ENCODE results near the gene DNAAF8.

DNAAF8 gene

DNA sequence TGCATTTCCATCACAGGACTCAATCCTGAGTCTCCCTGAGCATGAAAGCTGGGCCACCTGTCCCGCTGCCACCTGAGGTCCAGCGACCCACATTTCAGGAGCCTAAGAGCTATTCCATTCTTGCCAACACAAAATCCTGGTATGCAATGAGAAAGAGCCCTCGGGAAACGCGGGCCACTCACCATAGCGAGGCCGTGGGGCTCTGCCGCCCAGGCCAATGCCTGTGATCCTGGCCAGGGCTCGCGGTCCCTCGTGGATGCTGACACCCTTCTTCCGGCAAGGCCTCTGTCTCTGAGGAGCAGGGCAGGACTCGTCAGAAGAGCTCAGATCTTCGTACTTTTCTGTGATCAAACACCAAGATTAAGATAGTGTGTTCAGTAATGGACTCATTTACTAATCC, 29.4 kb upstream of the DNAAF8 start:
- CTCF ChIA-PET, result no interaction called here
- DNase-seq (ENCODE audit: extremely low spot score), result no peak
- TF ChIP-seq LEF1 (IDR thresholded peaks at IDR 0.05; ENCODE audit: borderline replicate concordance) (no peak), SP1 (IDR thresholded peaks at IDR 0.05) (no peak), BHLHE40 (IDR thresholded peaks at IDR 0.05; ENCODE audit: borderline replicate concordance) (no peak), ZNF384 (IDR thresholded peaks at IDR 0.05) (no peak), L3MBTL2 (conservative IDR thresholded peaks at IDR 0.05) (no peak), NFRKB (IDR thresholded peaks at IDR 0.05) (no peak), ARNT (IDR thresholded peaks at IDR 0.05) (no peak), FOXK2 (IDR thresholded peaks at IDR 0.05) (no peak), TARDBP (IDR thresholded peaks at IDR 0.05) (no peak), CTBP1 (IDR thresholded peaks at IDR 0.05; ENCODE audit: borderline replicate concordance) (no peak), FOXA1 (IDR thresholded peaks at IDR 0.05) (no peak), SUZ12 (IDR thresholded peaks at IDR 0.05) (no peak)
- POLR2A ChIA-PET, result no interaction called here

DNA sequence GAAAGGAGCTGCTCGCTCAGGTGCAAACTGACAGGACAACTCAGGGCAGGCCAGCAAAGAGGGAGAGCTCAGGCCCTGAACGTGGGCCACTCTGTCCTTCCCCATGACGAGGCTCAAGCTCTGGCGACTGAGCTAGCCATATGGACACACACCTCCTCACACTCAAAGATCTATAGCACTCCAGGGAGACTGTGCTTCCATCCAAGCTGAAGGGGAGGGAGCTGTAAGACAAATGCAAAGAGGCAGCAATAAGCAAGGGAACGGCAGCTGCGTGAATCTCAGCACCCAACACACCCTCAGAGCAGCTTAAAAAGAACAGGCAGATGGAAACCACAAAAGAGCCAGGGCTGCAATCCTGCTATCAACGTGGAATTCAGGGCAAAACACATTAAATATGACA, 27.5 kb upstream of the DNAAF8 start:
- CTCF ChIA-PET, result interaction anchor here (0.9 kb wide), 1 partner anchor 24 kb away, joined by 3 read pairs; no protein-coding TSS in a partner anchor
- TF ChIP-seq BHLHE40 (IDR thresholded peaks at IDR 0.05; ENCODE audit: borderline replicate concordance) (no peak), HDGF (IDR thresholded peaks at IDR 0.05; ENCODE audit: borderline replicate concordance) (no peak), L3MBTL2 (conservative IDR thresholded peaks at IDR 0.05) (no peak), CTBP1 (IDR thresholded peaks at IDR 0.05; ENCODE audit: borderline replicate concordance) (no peak), ELF4 (IDR thresholded peaks at IDR 0.05) (no peak), FOXA1 (IDR thresholded peaks at IDR 0.05) (no peak)
- TF ChIP-seq, protein P1, sequence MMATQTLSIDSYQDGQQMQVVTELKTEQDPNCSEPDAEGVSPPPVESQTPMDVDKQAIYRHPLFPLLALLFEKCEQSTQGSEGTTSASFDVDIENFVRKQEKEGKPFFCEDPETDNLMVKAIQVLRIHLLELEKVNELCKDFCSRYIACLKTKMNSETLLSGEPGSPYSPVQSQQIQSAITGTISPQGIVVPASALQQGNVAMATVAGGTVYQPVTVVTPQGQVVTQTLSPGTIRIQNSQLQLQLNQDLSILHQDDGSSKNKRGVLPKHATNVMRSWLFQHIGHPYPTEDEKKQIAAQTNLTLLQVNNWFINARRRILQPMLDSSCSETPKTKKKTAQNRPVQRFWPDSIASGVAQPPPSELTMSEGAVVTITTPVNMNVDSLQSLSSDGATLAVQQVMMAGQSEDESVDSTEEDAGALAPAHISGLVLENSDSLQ (IDR thresholded peaks at IDR 0.05), result no peak
- POLR2A ChIA-PET, result no interaction called here
- DNase-seq (ENCODE audit: extremely low spot score), result no peak

DNA sequence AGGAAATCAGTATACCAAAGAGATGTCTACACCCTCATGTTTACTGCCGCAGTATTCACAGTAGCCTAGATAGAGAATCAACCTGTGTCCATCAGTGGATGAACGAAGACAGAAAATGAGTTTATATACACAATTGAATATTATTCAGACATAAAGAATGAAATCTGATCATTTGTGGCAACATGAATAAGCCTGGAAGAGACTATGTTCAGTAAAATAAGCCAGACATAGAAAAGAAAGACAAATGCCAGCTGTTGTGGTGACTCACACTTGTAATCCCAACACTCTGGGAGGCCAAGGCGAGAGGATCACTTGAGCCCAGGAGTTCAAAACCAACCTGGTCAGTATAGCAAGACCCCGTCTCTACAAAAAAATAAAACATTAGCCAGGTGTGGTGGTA, 24.9 kb upstream of the DNAAF8 start:
- ChIA-PET POLR2A (no interaction called here), CTCF (no interaction called here)
- DNase-seq (ENCODE audit: extremely low spot score), result no peak

DNA sequence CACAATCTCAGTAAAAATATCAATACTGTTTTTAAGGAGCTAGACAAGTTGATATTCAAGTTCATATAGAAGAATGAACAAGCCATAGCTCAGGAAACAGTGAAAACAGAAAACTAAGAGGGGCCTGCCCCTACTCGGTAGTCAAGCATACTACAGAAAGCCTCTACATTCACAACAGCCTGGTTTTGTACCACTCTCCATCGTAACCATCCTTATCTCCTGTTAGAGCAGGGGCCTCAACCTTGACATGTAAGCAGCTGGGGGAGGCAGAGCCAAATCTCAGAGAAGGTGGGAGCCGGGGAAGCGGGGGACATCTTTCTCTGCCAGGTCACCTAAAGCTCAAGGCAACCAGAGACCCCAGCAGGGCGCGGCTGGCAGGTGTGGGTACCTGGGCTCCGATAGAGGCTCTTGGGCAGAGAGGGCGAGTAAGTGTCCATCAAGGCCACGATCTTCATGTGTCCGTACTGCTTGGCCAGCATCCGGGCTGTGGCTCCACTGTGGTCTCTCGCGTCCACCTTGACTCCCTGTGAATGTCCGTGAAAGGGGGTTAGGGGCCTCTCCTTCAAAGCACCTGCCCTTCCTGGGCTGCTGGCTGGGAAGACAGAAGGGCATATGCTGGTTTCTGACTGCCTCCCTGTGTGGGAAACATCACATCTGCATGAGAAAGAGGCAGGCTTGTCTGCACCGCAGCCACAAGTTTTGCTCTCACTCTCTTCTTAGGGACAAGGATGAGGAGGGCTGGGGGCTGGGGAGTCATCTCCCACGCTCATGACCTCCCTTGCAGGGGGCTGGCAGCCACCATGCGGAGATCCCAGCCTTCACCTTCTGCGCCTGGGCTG, 20.5 kb upstream of the DNAAF8 start:
- ChIA-PET CTCF (no interaction called here), POLR2A (no interaction called here)
- no peak for DNase-seq (ENCODE audit: extremely low spot score)
- TF ChIP-seq SUZ12 (IDR thresholded peaks at IDR 0.05), result no peak
- no peak for TF ChIP-seq FOXK2 (IDR thresholded peaks at IDR 0.05)
- TF ChIP-seq BHLHE40 (IDR thresholded peaks at IDR 0.05; ENCODE audit: borderline replicate concordance), result no peak
- TF ChIP-seq, protein P1 (IDR thresholded peaks at IDR 0.05), result no peak
- TF ChIP-seq FOXA1 (IDR thresholded peaks at IDR 0.05), result no peak
- TF ChIP-seq CTBP1 (IDR thresholded peaks at IDR 0.05; ENCODE audit: borderline replicate concordance), result no peak
- TF ChIP-seq LEF1 (IDR thresholded peaks at IDR 0.05; ENCODE audit: borderline replicate concordance), result no peak
- no peak for TF ChIP-seq FOXM1 (IDR thresholded peaks at IDR 0.05; ENCODE audit: borderline replicate concordance)
- TF ChIP-seq ZNF384 (IDR thresholded peaks at IDR 0.05), result no peak
- no peak for TF ChIP-seq NFRKB (IDR thresholded peaks at IDR 0.05)
- no peak for TF ChIP-seq ARNT (IDR thresholded peaks at IDR 0.05)
- no peak for TF ChIP-seq ELF4 (IDR thresholded peaks at IDR 0.05)
- no peak for TF ChIP-seq TARDBP (IDR thresholded peaks at IDR 0.05)
- no peak for TF ChIP-seq SP1 (IDR thresholded peaks at IDR 0.05)
- TF ChIP-seq L3MBTL2 (conservative IDR thresholded peaks at IDR 0.05), result no peak
- TF ChIP-seq HDGF (IDR thresholded peaks at IDR 0.05; ENCODE audit: borderline replicate concordance), result no peak

More for the DNA sequence above, 24.9 kb upstream of the DNAAF8 start:
- TF ChIP-seq CTBP1 (IDR thresholded peaks at IDR 0.05; ENCODE audit: borderline replicate concordance) (no peak), FOXK2 (IDR thresholded peaks at IDR 0.05) (no peak), HDGF (IDR thresholded peaks at IDR 0.05; ENCODE audit: borderline replicate concordance) (no peak), SUZ12 (IDR thresholded peaks at IDR 0.05) (no peak), SP1 (IDR thresholded peaks at IDR 0.05) (no peak), BHLHE40 (IDR thresholded peaks at IDR 0.05; ENCODE audit: borderline replicate concordance) (no peak), ELF4 (IDR thresholded peaks at IDR 0.05) (no peak), FOXM1 (IDR thresholded peaks at IDR 0.05; ENCODE audit: borderline replicate concordance) (no peak), L3MBTL2 (conservative IDR thresholded peaks at IDR 0.05) (no peak), NFRKB (IDR thresholded peaks at IDR 0.05) (no peak), ZNF384 (IDR thresholded peaks at IDR 0.05) (no peak), LEF1 (IDR thresholded peaks at IDR 0.05; ENCODE audit: borderline replicate concordance) (no peak), FOXA1 (IDR thresholded peaks at IDR 0.05) (no peak), ARNT (IDR thresholded peaks at IDR 0.05) (no peak), TARDBP (IDR thresholded peaks at IDR 0.05) (no peak)
- TF ChIP-seq, protein P1 (IDR thresholded peaks at IDR 0.05), result no peak

DNA sequence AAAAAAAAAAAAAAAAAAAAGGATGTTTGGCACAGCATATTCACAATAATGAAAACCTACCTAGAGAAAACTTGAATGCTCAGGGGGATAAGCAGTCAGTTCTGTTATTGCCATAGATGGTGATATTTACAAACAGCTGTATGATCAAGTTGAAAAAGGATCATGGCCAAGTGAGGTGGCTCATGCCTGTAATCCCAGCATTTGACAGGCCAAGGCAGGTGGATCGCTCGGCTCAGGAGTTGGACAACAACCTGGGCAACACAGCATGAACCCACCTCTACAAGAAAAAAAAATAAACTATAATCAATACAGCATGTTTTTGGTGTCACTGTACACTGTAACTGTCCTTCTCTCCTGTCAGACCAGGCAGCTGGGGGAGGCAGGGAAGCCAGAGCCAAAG, 19.3 kb upstream of the DNAAF8 start:
- ChIA-PET CTCF (no interaction called here), POLR2A (no interaction called here)
- no peak for DNase-seq (ENCODE audit: extremely low spot score)
- TF ChIP-seq SUZ12 (IDR thresholded peaks at IDR 0.05), result no peak

DNA sequence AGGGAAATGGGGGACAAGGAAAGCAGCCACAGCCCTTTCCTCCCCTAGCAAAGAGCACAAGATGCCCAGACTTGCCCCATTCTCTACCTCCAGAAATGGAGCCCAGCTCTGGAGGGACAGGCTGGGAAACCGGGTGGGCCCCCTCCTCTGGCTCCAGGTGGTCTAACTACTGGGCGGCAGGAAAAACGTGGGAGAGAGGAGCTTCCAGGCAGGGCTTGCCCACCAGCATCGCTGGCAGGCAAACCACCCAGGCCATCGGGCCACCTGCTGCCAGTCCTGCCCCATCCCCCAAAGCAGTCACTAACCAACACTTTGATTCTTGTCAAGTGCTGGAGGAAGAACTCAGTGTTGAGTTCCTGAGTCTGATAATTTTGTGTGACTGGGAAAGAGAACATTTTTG, 15.9 kb upstream of the DNAAF8 start:
- ChIA-PET CTCF (no interaction called here), POLR2A (interaction anchor here (1.1 kb wide), 1 partner anchor 16 kb away, joined by 6 read pairs; the partner anchor contains the start of genes ANKS3 and DNAAF8)
- no peak for DNase-seq (ENCODE audit: extremely low spot score)
- TF ChIP-seq SP1 (IDR thresholded peaks at IDR 0.05), result no peak
- no peak for TF ChIP-seq HDGF (IDR thresholded peaks at IDR 0.05; ENCODE audit: borderline replicate concordance)
- no peak for TF ChIP-seq TARDBP (IDR thresholded peaks at IDR 0.05)
- TF ChIP-seq CTBP1 (IDR thresholded peaks at IDR 0.05; ENCODE audit: borderline replicate concordance), result no peak
- no peak for TF ChIP-seq ARNT (IDR thresholded peaks at IDR 0.05)
- TF ChIP-seq, protein P1 (IDR thresholded peaks at IDR 0.05), result no peak
- no peak for TF ChIP-seq FOXA1 (IDR thresholded peaks at IDR 0.05)
- TF ChIP-seq LEF1 (IDR thresholded peaks at IDR 0.05; ENCODE audit: borderline replicate concordance), result no peak
- no peak for TF ChIP-seq BHLHE40 (IDR thresholded peaks at IDR 0.05; ENCODE audit: borderline replicate concordance)
- no peak for TF ChIP-seq SUZ12 (IDR thresholded peaks at IDR 0.05)
- TF ChIP-seq ZNF384 (IDR thresholded peaks at IDR 0.05), result no peak
- no peak for TF ChIP-seq NFRKB (IDR thresholded peaks at IDR 0.05)
- TF ChIP-seq FOXM1 (IDR thresholded peaks at IDR 0.05; ENCODE audit: borderline replicate concordance), result no peak
- TF ChIP-seq L3MBTL2 (conservative IDR thresholded peaks at IDR 0.05), result no peak
- no peak for TF ChIP-seq FOXK2 (IDR thresholded peaks at IDR 0.05)
- no peak for TF ChIP-seq ELF4 (IDR thresholded peaks at IDR 0.05)
